SK-N-SH treated with all-trans-retinoic acid at 6 μM for 48 hours (cell line): Measurements from ENCODE around the gene LGALS1.

Experiments
- ATAC-seq: fragments of 200-7000 bp; cut with Tn5 transposase; 3 replicates; pipeline ENCODE4 v1.9.1; 2020; ENCODE audit warnings: mild to moderate bottlenecking, moderate library complexity
- ARNTL ChIP-seq: fragments of 450-650 bp; formaldehyde crosslinking; IDR thresholded peaks from 2 replicates; pipeline ENCODE4 v1.5.0; 2020; ENCODE audit warnings: low read depth, mild to moderate bottlenecking, moderate library complexity, borderline replicate concordance
- BACH2 ChIP-seq: fragments of 250-450 bp; sonication (Bioruptor Pico); IDR thresholded peaks from 2 replicates; pipeline ENCODE4 v1.9.0; 2021; ENCODE audit warnings: mild to moderate bottlenecking, borderline replicate concordance
- CSDC2 ChIP-seq: fragments of 250-450 bp; sonication (Bioruptor Pico); IDR thresholded peaks from 2 replicates; pipeline ENCODE4 v1.5.0; 2020; ENCODE audit warnings: mild to moderate bottlenecking, moderate library complexity
- ESRRG ChIP-seq: fragments of 250-450 bp; sonication (Bioruptor Pico); IDR thresholded peaks from 2 replicates; pipeline ENCODE4 v1.6.1; 2021; ENCODE audit warnings: mild to moderate bottlenecking
- GLIS3 ChIP-seq: fragments of 250-450 bp; sonication (Bioruptor Pico); IDR thresholded peaks from 2 replicates; pipeline ENCODE4 v1.5.0; 2020; ENCODE audit warnings: mild to moderate bottlenecking, moderate library complexity
- ISL1 ChIP-seq: fragments of 250-450 bp; sonication (Bioruptor Pico); IDR thresholded peaks from 2 replicates; pipeline ENCODE4 v2.1.2; 2022; ENCODE audit warnings: mild to moderate bottlenecking, moderate library complexity
- PPARA ChIP-seq: fragments of 250-450 bp; sonication (Bioruptor Pico); IDR thresholded peaks from 2 replicates; pipeline ENCODE4 v1.5.0; 2020; ENCODE audit warnings: mild to moderate bottlenecking, borderline replicate concordance
- RARB ChIP-seq: fragments of 250-450 bp; sonication (Bioruptor Pico); IDR thresholded peaks from 2 replicates; pipeline ENCODE4 v1.8.0; 2021; ENCODE audit warnings: mild to moderate bottlenecking, moderate library complexity
- SNAI2 ChIP-seq: fragments of 250-450 bp; sonication (Bioruptor Pico); IDR thresholded peaks from 2 replicates; pipeline ENCODE4 v1.5.0; 2020; ENCODE audit warnings: mild to moderate bottlenecking, moderate library complexity
- TCF4 ChIP-seq: fragments of 250-450 bp; sonication (Bioruptor Pico); IDR thresholded peaks from 2 replicates; pipeline ENCODE4 v1.8.0; 2021; ENCODE audit warnings: mild to moderate bottlenecking, moderate library complexity, borderline replicate concordance
- TOX ChIP-seq: fragments of 250-450 bp; sonication (Bioruptor Pico); IDR thresholded peaks from 2 replicates; pipeline ENCODE4 v1.8.0; 2021; ENCODE audit warnings: mild to moderate bottlenecking, moderate library complexity, borderline replicate concordance
- ZC3H10 ChIP-seq: fragments of 250-450 bp; sonication (Bioruptor Pico); IDR thresholded peaks from 2 replicates; pipeline ENCODE4 v1.5.1; 2021; ENCODE audit warnings: mild to moderate bottlenecking, moderate library complexity
- ZFP3 ChIP-seq: fragments of 250-450 bp; sonication (Bioruptor Pico); IDR thresholded peaks from 2 replicates; pipeline ENCODE4 v1.5.0; 2020; ENCODE audit warnings: mild to moderate bottlenecking, moderate library complexity
- ZFP30 ChIP-seq: fragments of 450-650 bp; formaldehyde crosslinking; IDR thresholded peaks from 2 replicates; pipeline ENCODE4 v1.5.0; 2022; ENCODE audit warnings: mild to moderate bottlenecking, moderate library complexity
- ZNF565 ChIP-seq: fragments of 450-650 bp; formaldehyde crosslinking; conservative IDR thresholded peaks from 2 replicates; pipeline ENCODE4 v1.5.0; 2020; ENCODE audit warnings: low read depth, mild to moderate bottlenecking, moderate library complexity
- ZNF70 ChIP-seq: fragments of 450-650 bp; formaldehyde crosslinking; IDR thresholded peaks from 2 replicates; pipeline ENCODE4 v1.5.0; 2020; ENCODE audit warnings: mild to moderate bottlenecking, moderate library complexity
- ZNF8 ChIP-seq: fragments of 450-650 bp; formaldehyde crosslinking; IDR thresholded peaks from 2 replicates; pipeline ENCODE4 v1.5.0; 2020; ENCODE audit warnings: mild to moderate bottlenecking, moderate library complexity
- TF ChIP-seq, protein P1 (sequence below): fragments of 250-450 bp; sonication (Bioruptor Pico); IDR thresholded peaks from 2 replicates; pipeline ENCODE4 v1.8.0; 2020; ENCODE audit warnings: mild to moderate bottlenecking, moderate library complexity, borderline replicate concordance
- TF ChIP-seq, protein P2 (sequence below): fragments of 250-450 bp; sonication (Bioruptor Pico); IDR thresholded peaks from 2 replicates; pipeline ENCODE4 v1.8.0; 2021; ENCODE audit warnings: low read depth, mild to moderate bottlenecking, moderate library complexity, borderline replicate concordance
- TF ChIP-seq, protein P3 (sequence below): fragments of 250-450 bp; sonication (Bioruptor Pico); IDR thresholded peaks from 2 replicates; pipeline ENCODE4 v1.5.1; 2021; ENCODE audit warnings: mild to moderate bottlenecking, moderate library complexity
- TF ChIP-seq, protein P4 (sequence below): fragments of 250-450 bp; sonication (Bioruptor Pico); IDR thresholded peaks from 2 replicates; pipeline ENCODE4 v1.5.0; 2020; ENCODE audit warnings: mild to moderate bottlenecking, moderate library complexity

Gene LGALS1

DNA sequence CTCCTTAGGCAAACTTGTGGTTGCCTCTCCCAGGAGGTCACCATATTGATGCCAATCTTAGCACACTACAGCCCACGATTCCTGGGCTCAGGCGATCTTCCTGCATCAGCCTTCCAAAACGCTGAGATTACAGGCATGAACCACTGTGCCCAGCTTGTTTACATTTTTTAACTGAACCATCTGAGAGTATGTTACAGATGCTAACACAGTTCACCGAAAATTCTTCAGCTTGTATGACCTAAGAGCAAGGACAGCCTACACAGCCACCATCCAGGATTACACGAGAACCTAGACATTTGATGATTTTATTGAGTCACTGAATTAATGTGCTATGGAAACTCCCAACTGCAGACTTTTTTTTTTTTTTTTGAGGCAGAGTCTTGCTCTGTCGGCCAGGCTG is 5.8 kb upstream of the LGALS1 start:
- no peak for ATAC-seq
- TF ChIP-seq CSDC2 (CRISPR knock-in tag): no peak
- TF ChIP-seq ZC3H10 (CRISPR knock-in tag): no peak
- no peak for TF ChIP-seq ESRRG (CRISPR knock-in tag)
- no peak for TF ChIP-seq ZNF565 (CRISPR knock-in tag)
- no peak for TF ChIP-seq TCF4 (CRISPR knock-in tag)
- no peak for TF ChIP-seq ZNF70
- TF ChIP-seq SNAI2 (CRISPR knock-in tag): no peak
- TF ChIP-seq, protein P1, sequence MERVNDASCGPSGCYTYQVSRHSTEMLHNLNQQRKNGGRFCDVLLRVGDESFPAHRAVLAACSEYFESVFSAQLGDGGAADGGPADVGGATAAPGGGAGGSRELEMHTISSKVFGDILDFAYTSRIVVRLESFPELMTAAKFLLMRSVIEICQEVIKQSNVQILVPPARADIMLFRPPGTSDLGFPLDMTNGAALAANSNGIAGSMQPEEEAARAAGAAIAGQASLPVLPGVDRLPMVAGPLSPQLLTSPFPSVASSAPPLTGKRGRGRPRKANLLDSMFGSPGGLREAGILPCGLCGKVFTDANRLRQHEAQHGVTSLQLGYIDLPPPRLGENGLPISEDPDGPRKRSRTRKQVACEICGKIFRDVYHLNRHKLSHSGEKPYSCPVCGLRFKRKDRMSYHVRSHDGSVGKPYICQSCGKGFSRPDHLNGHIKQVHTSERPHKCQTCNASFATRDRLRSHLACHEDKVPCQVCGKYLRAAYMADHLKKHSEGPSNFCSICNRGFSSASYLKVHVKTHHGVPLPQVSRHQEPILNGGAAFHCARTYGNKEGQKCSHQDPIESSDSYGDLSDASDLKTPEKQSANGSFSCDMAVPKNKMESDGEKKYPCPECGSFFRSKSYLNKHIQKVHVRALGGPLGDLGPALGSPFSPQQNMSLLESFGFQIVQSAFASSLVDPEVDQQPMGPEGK (CRISPR knock-in tag): no peak
- no peak for TF ChIP-seq BACH2 (CRISPR knock-in tag)

DNA sequence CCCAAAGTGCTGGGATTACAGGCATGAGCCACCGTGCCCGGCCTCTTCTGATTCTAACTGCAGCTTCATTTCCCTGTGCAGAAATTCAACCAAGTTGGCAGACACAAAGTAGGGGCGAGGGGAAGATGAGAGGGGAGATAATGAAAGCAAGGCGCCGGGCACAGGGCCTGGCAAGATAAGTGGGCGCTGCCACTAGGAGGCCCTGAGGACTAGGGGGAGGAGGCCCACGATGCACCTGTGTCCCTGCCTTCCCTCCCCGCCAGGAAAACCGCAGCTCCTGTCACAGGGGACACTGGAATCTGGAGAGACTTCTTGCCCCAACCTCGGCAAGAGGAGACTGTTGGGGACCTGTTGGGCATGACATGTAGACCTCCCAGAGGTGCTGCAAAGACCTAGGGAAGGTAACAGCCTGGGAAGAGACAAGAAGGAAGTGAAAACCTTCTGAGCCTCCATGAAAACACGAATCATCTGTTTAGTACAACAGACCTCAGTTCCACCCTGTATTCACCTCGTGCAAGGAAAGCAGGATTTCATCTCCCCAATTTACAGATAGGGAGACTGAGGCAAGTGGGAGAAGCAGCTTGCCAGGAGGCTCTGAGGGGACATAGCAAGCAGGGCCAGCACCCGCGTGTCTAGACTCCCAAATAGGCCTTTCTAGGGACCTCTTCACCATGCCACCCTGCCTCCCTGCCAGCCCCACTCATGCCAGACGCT is 3.1 kb upstream of the LGALS1 start:
- ATAC-seq: no peak
- TF ChIP-seq TOX (CRISPR knock-in tag) (no peak), ZFP30 (CRISPR knock-in tag) (no peak), ZNF8 (no peak), RARB (CRISPR knock-in tag) (no peak), ESRRG (CRISPR knock-in tag) (no peak), GLIS3 (CRISPR knock-in tag) (no peak), ARNTL (CRISPR knock-in tag) (no peak), ZNF565 (CRISPR knock-in tag) (no peak), BACH2 (CRISPR knock-in tag) (no peak), ZC3H10 (CRISPR knock-in tag) (no peak), CSDC2 (CRISPR knock-in tag) (no peak), ZFP3 (CRISPR knock-in tag) (no peak), SNAI2 (CRISPR knock-in tag) (no peak)
- TF ChIP-seq, protein P2, sequence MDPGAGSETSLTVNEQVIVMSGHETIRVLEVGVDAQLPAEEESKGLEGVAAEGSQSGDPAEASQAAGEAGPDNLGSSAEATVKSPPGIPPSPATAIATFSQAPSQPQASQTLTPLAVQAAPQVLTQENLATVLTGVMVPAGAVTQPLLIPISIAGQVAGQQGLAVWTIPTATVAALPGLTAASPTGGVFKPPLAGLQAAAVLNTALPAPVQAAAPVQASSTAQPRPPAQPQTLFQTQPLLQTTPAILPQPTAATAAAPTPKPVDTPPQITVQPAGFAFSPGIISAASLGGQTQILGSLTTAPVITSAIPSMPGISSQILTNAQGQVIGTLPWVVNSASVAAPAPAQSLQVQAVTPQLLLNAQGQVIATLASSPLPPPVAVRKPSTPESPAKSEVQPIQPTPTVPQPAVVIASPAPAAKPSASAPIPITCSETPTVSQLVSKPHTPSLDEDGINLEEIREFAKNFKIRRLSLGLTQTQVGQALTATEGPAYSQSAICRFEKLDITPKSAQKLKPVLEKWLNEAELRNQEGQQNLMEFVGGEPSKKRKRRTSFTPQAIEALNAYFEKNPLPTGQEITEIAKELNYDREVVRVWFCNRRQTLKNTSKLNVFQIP (CRISPR knock-in tag): no peak
- TF ChIP-seq, protein P1 (CRISPR knock-in tag): no peak

DNA sequence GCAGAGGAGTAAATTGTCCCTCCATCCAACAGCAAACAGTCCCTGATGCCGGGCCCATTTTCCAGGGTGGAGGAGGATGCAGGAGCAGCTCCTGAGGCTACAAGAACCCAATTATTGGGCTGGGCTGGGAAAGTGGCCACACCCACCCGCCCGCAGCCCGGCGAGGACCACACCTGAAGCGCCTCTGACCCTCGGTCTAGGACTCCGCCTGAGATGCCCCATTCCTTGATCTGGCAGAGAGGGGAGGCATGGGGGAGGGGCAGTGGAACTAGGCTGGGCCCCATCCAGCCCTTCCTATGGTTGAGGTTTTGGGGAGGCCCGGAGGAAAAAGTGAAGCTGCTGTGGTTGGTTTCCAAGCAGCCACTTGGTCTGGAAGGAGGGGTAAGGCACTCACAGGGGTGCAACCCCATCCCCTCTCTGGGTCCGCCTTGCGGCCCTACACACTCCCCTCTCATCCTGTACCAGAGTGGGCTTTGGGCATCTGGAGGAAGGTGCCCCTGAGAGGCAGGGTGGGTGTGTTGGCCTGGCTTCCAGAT is 2.4 kb upstream of the LGALS1 start:
- TF ChIP-seq, protein P1 (CRISPR knock-in tag): no peak
- TF ChIP-seq, protein P3, sequence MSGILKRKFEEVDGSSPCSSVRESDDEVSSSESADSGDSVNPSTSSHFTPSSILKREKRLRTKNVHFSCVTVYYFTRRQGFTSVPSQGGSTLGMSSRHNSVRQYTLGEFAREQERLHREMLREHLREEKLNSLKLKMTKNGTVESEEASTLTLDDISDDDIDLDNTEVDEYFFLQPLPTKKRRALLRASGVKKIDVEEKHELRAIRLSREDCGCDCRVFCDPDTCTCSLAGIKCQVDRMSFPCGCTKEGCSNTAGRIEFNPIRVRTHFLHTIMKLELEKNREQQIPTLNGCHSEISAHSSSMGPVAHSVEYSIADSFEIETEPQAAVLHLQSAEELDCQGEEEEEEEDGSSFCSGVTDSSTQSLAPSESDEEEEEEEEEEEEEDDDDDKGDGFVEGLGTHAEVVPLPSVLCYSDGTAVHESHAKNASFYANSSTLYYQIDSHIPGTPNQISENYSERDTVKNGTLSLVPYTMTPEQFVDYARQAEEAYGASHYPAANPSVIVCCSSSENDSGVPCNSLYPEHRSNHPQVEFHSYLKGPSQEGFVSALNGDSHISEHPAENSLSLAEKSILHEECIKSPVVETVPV (CRISPR knock-in tag): no peak
- TF ChIP-seq ZFP3 (CRISPR knock-in tag) (no peak), RARB (CRISPR knock-in tag) (no peak), PPARA (no peak), ISL1 (no peak), ZNF565 (CRISPR knock-in tag) (no peak), TOX (CRISPR knock-in tag) (no peak), TCF4 (CRISPR knock-in tag) (no peak), ZFP30 (CRISPR knock-in tag) (no peak), SNAI2 (CRISPR knock-in tag) (no peak)
- TF ChIP-seq, protein P2 (CRISPR knock-in tag): no peak
- TF ChIP-seq, protein P4, sequence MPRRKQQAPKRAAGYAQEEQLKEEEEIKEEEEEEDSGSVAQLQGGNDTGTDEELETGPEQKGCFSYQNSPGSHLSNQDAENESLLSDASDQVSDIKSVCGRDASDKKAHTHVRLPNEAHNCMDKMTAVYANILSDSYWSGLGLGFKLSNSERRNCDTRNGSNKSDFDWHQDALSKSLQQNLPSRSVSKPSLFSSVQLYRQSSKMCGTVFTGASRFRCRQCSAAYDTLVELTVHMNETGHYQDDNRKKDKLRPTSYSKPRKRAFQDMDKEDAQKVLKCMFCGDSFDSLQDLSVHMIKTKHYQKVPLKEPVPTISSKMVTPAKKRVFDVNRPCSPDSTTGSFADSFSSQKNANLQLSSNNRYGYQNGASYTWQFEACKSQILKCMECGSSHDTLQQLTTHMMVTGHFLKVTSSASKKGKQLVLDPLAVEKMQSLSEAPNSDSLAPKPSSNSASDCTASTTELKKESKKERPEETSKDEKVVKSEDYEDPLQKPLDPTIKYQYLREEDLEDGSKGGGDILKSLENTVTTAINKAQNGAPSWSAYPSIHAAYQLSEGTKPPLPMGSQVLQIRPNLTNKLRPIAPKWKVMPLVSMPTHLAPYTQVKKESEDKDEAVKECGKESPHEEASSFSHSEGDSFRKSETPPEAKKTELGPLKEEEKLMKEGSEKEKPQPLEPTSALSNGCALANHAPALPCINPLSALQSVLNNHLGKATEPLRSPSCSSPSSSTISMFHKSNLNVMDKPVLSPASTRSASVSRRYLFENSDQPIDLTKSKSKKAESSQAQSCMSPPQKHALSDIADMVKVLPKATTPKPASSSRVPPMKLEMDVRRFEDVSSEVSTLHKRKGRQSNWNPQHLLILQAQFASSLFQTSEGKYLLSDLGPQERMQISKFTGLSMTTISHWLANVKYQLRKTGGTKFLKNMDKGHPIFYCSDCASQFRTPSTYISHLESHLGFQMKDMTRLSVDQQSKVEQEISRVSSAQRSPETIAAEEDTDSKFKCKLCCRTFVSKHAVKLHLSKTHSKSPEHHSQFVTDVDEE (CRISPR knock-in tag): no peak
- TF ChIP-seq, all 23 proteins: peak for 0
- no peak for ATAC-seq
